GM19351 (cell line): ENCODE data around the gene SLC7A14.

Experiments
- ATAC-seq: cut with Tn5 transposase; IDR thresholded peaks from one replicate; pipeline ENCODE4 v1.9.1; 2021; ENCODE audit warnings: mild to moderate bottlenecking, moderate library complexity; ENCODE audit not compliant: unreplicated experiment

SLC7A14 gene

DNA sequence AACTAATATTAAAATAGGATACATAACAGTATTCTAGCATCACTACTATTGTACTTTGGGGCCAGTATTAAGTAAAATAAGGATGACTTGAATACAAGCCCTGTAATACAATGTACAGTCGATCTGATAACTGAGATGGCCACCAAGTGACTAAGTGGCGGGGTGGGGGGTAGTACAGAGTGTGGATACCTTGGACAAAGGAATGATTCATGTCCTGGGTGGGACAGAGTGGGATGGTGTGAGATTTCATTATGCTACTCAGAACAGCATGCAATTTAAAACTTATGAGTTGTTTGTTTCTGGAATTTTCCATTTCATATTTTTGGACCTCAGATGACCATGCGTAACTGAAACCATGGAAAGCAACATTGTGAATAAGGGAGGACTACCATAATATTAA is 46.0 kb downstream of the SLC7A14 start:
- no peak for ATAC-seq

GRCh38 chr3:170536712-170537111 is 49.2 kb downstream of the SLC7A14 start:
- ATAC-seq, result no peak

DNA sequence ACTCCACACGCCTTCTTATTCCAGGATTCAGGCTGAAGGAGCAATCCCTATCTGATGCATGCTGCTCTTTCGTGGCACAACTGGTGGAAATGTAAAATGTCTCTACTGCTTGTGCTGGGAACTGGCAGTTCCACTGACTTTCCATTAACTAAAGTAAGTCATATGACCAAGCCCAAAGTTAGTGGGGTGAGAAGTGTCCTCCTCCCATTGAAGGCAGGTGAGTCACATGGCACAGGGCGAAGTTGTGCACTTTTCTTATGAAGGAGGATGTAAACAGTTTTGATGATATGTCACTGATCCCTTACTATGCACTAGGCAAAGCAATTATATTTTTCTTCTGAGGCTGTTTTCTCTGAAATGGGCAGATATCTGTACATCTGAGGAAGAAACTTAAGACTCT is 51.6 kb downstream of the SLC7A14 start:
- ATAC-seq, result no peak

- ATAC-seq, result no peak
Observed at GRCh38 chr3:170532573-170532972, 53.3 kb downstream of the SLC7A14 start.

DNA sequence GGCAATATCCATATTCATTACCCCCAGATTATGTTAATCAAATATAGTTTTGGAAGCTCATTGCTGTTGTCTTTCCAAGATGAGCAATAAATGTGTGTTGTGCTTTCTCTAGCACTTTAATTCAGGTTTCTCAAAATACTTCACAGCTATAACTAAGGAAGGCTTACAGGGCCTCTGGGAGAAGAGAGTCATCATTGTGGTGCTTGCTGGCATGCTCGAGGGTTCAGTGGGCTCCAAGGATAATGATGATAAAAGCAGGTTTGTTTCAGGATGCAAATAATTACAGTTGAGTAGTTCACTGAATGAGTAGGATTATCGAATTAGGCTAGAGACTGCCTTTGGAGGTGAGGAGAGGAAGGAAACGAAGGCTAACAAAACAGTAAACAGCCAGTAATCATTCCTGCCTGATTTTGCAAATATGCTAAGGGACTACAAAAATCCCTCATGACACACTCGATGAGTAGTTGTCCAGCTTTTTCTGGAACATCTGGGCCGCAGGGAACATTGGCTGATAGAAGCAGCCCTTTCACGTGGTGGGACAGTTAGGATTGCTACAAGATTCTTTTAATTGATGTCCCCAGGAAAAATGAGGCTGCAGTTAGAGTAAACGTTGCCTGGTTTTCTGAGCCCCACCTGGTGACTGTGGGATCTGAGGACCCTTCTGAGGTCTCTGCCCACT is 54.1 kb downstream of the SLC7A14 start:
- ATAC-seq, result no peak

GRCh38 chr3:170531054-170531453 is 54.8 kb downstream of the SLC7A14 start:
- no peak for ATAC-seq

- ATAC-seq, result no peak
Observed at GRCh38 chr3:170529912-170530311, 56.0 kb downstream of the SLC7A14 start.

DNA sequence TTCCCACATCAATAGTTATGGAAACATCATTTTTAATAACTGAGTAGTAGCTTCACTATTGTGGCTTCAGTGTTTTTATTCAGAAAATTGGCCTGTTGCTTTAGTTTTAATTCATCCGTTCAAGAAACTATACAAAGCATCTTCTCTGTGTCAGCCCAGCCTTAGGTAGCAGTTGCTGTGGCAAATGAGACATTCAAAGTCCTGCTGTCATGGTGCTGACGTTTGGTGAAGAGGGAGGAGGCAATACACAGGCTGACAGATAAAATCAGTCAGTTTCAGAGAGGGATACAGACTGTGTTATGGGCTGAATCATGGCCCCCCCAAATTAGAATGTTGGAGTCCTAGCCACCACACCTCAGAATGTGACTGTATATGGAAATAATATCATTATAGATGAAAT is 56.5 kb downstream of the SLC7A14 start:
- no peak for ATAC-seq

- no peak for ATAC-seq
Observed at GRCh38 chr3:170528726-170529125, 57.1 kb downstream of the SLC7A14 start.

- ATAC-seq, result no peak
Observed at GRCh38 chr3:170524073-170524472, 61.8 kb downstream of the SLC7A14 start.

- peak; percentile 48 for ATAC-seq
Observed at GRCh38 chr3:170523248-170523647, 62.6 kb downstream of the SLC7A14 start.

GRCh38 chr3:170522201-170522600 is 63.7 kb downstream of the SLC7A14 start:
- no peak for ATAC-seq

- no peak for ATAC-seq
Observed at GRCh38 chr3:170520996-170521395, 64.9 kb downstream of the SLC7A14 start.

DNA sequence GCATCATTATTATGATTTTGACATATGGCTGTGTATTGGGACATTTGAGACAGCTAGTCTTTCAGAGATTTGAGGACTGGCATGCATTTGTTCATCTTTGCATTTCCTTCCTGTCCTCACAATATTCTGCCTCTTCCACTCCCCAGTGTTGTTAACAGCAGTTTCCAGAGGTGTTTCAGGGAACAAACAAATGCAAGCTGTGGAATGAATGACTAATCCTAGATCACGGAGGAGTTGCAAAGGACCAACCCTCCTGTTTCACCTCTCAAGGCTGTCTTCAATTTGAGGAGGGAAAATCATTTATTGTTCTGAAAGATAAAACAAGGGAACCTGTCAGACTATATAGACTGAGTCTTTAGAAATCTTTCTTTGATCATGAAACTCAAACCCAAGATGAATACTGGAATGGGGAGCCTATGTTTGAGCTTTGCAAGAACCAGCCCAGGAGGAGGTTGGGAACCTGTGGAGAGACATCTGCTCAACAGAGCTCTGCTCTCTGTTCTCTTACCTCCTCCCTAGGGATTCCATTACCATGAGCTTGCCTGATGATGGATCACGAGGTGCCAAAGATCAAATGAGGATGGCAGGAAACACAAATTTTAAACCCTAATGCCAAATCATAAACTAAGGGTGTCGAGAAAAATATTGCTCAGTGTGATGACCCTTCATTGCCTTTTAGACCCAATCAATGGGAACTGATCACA is 68.5 kb downstream of the SLC7A14 start:
- ATAC-seq, result no peak

- ATAC-seq, result no peak
Observed at GRCh38 chr3:170513642-170514041, 72.2 kb downstream of the SLC7A14 start.

DNA sequence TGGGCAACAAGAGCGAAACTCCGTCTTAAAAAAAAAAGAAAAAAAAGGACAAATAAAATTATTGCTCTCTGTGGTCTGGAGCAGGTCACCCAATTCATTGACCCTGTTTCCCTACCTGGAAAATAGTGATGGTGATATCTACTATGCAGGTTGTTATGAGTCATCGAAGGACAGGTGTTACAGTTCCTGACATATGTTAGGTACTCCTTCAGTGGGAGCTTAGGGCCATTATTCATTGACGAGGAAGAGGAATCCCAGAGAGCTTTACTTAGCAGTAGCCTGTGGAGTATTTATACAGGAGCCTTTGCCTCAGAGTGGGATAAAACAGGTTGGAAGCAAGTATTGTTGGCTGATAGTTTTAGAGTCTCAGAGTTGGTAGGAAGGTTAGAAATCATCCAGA is 74.5 kb downstream of the SLC7A14 start:
- ATAC-seq, result no peak

- no peak for ATAC-seq
Observed at GRCh38 chr3:170508839-170509238, 77.0 kb downstream of the SLC7A14 start.

- ATAC-seq, result no peak
Observed at GRCh38 chr3:170508291-170508690, 77.6 kb downstream of the SLC7A14 start.

DNA sequence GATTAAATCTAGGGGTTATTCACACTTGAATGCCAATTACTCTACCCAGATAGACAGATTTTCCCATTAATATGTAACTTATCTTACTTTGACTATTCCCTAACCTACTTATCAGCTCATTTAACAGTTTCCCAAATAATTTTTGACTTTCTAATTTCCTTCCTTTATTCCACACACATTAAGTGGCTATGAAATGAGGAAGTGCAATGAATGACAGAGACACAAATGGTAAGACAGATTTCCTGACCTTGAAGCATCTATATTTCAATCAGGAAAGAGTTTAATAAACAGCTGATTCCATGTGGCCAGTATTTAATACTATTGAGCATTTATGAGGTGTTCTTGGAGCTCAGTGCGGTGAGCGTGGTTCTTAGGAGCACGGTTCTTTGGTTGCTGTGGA is 78.8 kb downstream of the SLC7A14 start:
- no peak for ATAC-seq

GRCh38 chr3:170506556-170506955 is 79.3 kb downstream of the SLC7A14 start:
- no peak for ATAC-seq

DNA sequence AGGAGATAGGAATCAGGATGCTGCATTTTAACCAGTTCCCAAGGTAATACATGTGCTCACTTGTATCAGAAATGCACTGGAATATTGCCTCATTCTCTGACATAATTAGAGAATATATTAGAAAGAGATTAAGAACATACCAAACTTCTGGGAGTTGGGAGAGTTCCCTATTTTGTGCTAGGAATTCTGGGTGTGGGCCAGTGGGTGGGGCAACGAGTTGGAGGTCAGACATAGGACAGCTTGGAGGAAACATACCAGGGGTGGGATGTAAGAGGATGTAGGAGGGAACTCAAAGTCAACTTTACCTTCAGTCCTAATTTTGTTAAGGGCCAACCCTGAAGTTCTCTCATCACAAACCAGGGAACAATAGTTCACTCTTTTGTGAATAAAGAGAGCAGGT is 83.6 kb downstream of the SLC7A14 start:
- no peak for ATAC-seq

DNA sequence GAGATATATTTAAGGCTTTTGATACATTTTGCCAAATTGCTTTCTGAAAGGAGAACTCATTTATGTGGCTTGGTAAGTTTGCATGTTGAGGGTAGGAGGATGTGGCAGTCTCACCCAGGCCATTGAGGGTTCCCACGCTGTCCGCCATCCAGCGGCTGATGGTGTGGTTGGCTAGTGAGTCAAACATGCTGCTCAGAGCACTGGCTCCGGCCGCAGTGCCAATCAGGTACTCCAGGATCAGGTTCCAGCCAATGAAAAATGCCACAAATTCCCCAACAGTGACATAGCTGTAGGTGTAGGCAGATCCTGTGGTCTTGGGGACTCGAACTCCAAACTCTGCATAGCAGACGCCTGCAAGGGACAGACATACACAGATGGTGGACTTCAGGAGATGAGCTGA is 84.9 kb downstream of the SLC7A14 start:
- no peak for ATAC-seq

DNA sequence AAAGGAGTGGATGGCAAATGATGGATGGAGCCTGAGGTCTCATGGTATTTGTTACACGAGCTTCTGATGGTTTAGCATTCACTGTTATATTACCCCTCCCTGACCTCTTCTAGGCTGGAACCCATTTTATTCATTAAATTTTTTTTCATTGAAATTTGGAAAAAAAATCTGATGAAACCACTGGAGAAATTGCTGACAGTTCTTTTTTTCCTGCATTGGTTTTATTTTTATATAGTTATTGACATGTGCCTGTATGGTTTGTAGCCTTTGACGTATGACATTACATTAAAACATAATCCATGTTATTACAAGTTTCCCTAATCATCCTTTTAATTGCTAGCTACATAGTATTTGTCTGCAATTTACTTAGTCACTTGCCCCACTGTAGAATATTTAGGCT is 85.4 kb downstream of the SLC7A14 start:
- no peak for ATAC-seq
